Ishikawa (cell line): ENCODE measurements around the gene MVD.

Experiments
- CEBPB ChIP-seq: IDR thresholded peaks from 2 replicates; pipeline ENCODE4 v1.6.1; 2012
- EGR1 ChIP-seq: IDR thresholded peaks from 2 replicates; pipeline ENCODE4 v1.6.1; 2012
- EP300 ChIP-seq: IDR thresholded peaks from 2 replicates; pipeline ENCODE4 v1.6.1; 2012; ENCODE audit warnings: borderline replicate concordance
- FOXM1 ChIP-seq: IDR thresholded peaks from 2 replicates; pipeline ENCODE4 v1.6.1; 2012; ENCODE audit warnings: low read depth, borderline replicate concordance
- NFIC ChIP-seq: IDR thresholded peaks from 2 replicates; pipeline ENCODE4 v1.6.1; 2012
- TAF1 ChIP-seq: IDR thresholded peaks from 2 replicates; pipeline ENCODE4 v1.6.1; 2012; ENCODE audit warnings: low read depth, mild to moderate bottlenecking
- TF ChIP-seq, protein P1 (sequence below): IDR thresholded peaks from 2 replicates; pipeline ENCODE4 v1.6.1; 2012
- TF ChIP-seq, protein P2 (sequence below): IDR thresholded peaks from 2 replicates; pipeline ENCODE4 v1.6.1; 2012; ENCODE audit warnings: low read depth, mild to moderate bottlenecking

DNA sequence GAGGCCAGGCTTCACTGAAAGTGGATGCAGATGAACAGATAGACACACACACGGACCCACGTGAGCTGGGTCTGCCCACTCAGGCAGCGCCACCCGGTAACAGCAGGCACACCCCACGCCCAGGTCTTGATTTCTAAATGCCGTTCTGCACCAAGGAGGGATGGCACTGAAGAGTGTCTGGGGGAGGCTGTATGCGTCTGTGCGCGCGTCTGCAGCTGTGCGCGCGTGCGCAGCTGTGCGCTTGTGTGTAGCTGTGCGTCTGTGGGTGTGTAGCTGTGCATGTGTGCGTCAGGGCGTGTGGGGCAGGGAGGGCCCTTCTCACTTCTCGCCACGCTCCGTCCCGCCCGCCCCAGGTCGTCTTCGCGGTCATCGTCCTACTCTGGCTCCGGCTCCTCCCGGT, 40.0 kb downstream of the MVD start:
- TF ChIP-seq TAF1 (no peak), FOXM1 (no peak), NFIC (no peak), CEBPB (no peak), EP300 (no peak), EGR1 (no peak)
- TF ChIP-seq, protein P1, sequence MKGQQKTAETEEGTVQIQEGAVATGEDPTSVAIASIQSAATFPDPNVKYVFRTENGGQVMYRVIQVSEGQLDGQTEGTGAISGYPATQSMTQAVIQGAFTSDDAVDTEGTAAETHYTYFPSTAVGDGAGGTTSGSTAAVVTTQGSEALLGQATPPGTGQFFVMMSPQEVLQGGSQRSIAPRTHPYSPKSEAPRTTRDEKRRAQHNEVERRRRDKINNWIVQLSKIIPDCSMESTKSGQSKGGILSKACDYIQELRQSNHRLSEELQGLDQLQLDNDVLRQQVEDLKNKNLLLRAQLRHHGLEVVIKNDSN: no peak
- TF ChIP-seq, protein P2, sequence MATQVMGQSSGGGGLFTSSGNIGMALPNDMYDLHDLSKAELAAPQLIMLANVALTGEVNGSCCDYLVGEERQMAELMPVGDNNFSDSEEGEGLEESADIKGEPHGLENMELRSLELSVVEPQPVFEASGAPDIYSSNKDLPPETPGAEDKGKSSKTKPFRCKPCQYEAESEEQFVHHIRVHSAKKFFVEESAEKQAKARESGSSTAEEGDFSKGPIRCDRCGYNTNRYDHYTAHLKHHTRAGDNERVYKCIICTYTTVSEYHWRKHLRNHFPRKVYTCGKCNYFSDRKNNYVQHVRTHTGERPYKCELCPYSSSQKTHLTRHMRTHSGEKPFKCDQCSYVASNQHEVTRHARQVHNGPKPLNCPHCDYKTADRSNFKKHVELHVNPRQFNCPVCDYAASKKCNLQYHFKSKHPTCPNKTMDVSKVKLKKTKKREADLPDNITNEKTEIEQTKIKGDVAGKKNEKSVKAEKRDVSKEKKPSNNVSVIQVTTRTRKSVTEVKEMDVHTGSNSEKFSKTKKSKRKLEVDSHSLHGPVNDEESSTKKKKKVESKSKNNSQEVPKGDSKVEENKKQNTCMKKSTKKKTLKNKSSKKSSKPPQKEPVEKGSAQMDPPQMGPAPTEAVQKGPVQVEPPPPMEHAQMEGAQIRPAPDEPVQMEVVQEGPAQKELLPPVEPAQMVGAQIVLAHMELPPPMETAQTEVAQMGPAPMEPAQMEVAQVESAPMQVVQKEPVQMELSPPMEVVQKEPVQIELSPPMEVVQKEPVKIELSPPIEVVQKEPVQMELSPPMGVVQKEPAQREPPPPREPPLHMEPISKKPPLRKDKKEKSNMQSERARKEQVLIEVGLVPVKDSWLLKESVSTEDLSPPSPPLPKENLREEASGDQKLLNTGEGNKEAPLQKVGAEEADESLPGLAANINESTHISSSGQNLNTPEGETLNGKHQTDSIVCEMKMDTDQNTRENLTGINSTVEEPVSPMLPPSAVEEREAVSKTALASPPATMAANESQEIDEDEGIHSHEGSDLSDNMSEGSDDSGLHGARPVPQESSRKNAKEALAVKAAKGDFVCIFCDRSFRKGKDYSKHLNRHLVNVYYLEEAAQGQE: no peak
